Stimulated activated naive CD8-positive, alpha-beta T cell treated with anti-CD3 and anti-CD28 coated beads, Interleukin-15, Interleukin-2, amounts not matched to agents 100 ng/mL and 50 ng/mL, for 24 hours (primary cell): ENCODE results near the gene MYH14.
"Not testable (repeated sequence)": the region's sequence is repeated elsewhere in the genome, so short reads cannot be mapped to it uniquely, and the experiment has no call there.

ENCODE experiments used
- H3K27ac Mint-ChIP-seq: one replicate; pipeline ENCODE4 v1.8.0; 2021; ENCODE audit warnings: mild to moderate bottlenecking, mixed read lengths
- H3K27me3 Mint-ChIP-seq: one replicate; pipeline ENCODE4 v1.8.0; 2021; ENCODE audit warnings: mixed read lengths
- H3K36me3 Mint-ChIP-seq: one replicate; pipeline ENCODE4 v1.8.0; 2021; ENCODE audit warnings: low read depth, mixed read lengths
- H3K4me1 Mint-ChIP-seq: one replicate; pipeline ENCODE4 v1.8.0; 2021; ENCODE audit warnings: low read depth, mixed read lengths
- H3K4me3 Mint-ChIP-seq: one replicate; pipeline ENCODE4 v1.8.0; 2021; ENCODE audit warnings: mild to moderate bottlenecking, mixed read lengths
- H3K9me3 Mint-ChIP-seq: one replicate; pipeline ENCODE4 v1.8.0; 2021; ENCODE audit warnings: mixed read lengths

MYH14 gene

GRCh38 chr19:50228153-50228552 lies 24.7 kb downstream of the MYH14 start:
- not testable (repeated sequence) for H3K4me1 Mint-ChIP-seq, H3K4me3 Mint-ChIP-seq, H3K9me3 Mint-ChIP-seq, H3K27ac Mint-ChIP-seq, H3K36me3 Mint-ChIP-seq
- H3K27me3 Mint-ChIP-seq, result peaks cover 25% of the 10 kb centered on the region

- Mint-ChIP-seq H3K9me3 (no peaks in the 10 kb centered on the region), H3K27ac (no peak overlapping the region), H3K4me1 (no peaks in the 10 kb centered on the region), H3K36me3 (no peaks in the 10 kb centered on the region), H3K27me3 (peaks cover 16% of the 10 kb centered on the region), H3K4me3 (no peak overlapping the region)
Measured at GRCh38 chr19:50230379-50231351, 27.2 kb downstream of the MYH14 start.

- H3K27ac Mint-ChIP-seq, H3K4me3 Mint-ChIP-seq, H3K36me3 Mint-ChIP-seq, H3K4me1 Mint-ChIP-seq, H3K9me3 Mint-ChIP-seq: not testable (repeated sequence)
- H3K27me3 Mint-ChIP-seq, result peaks cover 18% of the 10 kb centered on the region
Measured at GRCh38 chr19:50231417-50231816, 28.0 kb downstream of the MYH14 start.

- Mint-ChIP-seq H3K9me3 (no peaks in the 10 kb centered on the region), H3K36me3 (no peaks in the 10 kb centered on the region), H3K4me3 (no peak overlapping the region), H3K27me3 (peaks cover 18% of the 10 kb centered on the region), H3K4me1 (no peaks in the 10 kb centered on the region), H3K27ac (no peak overlapping the region)
Measured at GRCh38 chr19:50231821-50232220, 28.4 kb downstream of the MYH14 start.

GRCh38 chr19:50232600-50232999 lies 29.2 kb downstream of the MYH14 start:
- Mint-ChIP-seq H3K4me3 (no peak overlapping the region), H3K36me3 (no peaks in the 10 kb centered on the region), H3K9me3 (no peaks in the 10 kb centered on the region), H3K4me1 (no peaks in the 10 kb centered on the region), H3K27me3 (peaks cover 20% of the 10 kb centered on the region), H3K27ac (no peak overlapping the region)

- Mint-ChIP-seq H3K4me1 (no peaks in the 10 kb centered on the region), H3K27ac (no peak overlapping the region), H3K36me3 (no peaks in the 10 kb centered on the region), H3K4me3 (no peak overlapping the region), H3K27me3 (peaks cover 22% of the 10 kb centered on the region), H3K9me3 (no peaks in the 10 kb centered on the region)
Measured at GRCh38 chr19:50233308-50233910, 30.0 kb downstream of the MYH14 start.

GRCh38 chr19:50237493-50237892 lies 34.1 kb downstream of the MYH14 start:
- not testable (repeated sequence) for H3K27ac Mint-ChIP-seq, H3K4me1 Mint-ChIP-seq, H3K36me3 Mint-ChIP-seq, H3K9me3 Mint-ChIP-seq, H3K4me3 Mint-ChIP-seq
- peaks cover 10% of the 10 kb centered on the region for H3K27me3 Mint-ChIP-seq

GRCh38 chr19:50238043-50238442 lies 34.6 kb downstream of the MYH14 start:
- no peak overlapping the region for H3K27ac Mint-ChIP-seq
- no peaks in the 10 kb centered on the region for H3K36me3 Mint-ChIP-seq
- H3K4me1 Mint-ChIP-seq, result peaks cover 3% of the 10 kb centered on the region
- H3K27me3 Mint-ChIP-seq, result peaks cover 10% of the 10 kb centered on the region
- no peak overlapping the region for H3K4me3 Mint-ChIP-seq
- no peaks in the 10 kb centered on the region for H3K9me3 Mint-ChIP-seq

- peaks cover 3% of the 10 kb centered on the region for H3K4me1 Mint-ChIP-seq
- no peak overlapping the region for H3K27ac Mint-ChIP-seq
- H3K4me3 Mint-ChIP-seq, result no peak overlapping the region
- no peaks in the 10 kb centered on the region for H3K9me3 Mint-ChIP-seq
- H3K27me3 Mint-ChIP-seq, result peaks cover 10% of the 10 kb centered on the region
- no peaks in the 10 kb centered on the region for H3K36me3 Mint-ChIP-seq
Measured at GRCh38 chr19:50239921-50240590, 36.6 kb downstream of the MYH14 start.

GRCh38 chr19:50242581-50242980 lies 39.2 kb downstream of the MYH14 start:
- H3K36me3 Mint-ChIP-seq, result no peaks in the 10 kb centered on the region
- no peaks in the 10 kb centered on the region for H3K9me3 Mint-ChIP-seq
- peaks cover 5% of the 10 kb centered on the region for H3K27me3 Mint-ChIP-seq
- H3K4me3 Mint-ChIP-seq, result no peak overlapping the region
- peaks cover 3% of the 10 kb centered on the region for H3K4me1 Mint-ChIP-seq
- H3K27ac Mint-ChIP-seq, result no peak overlapping the region

GRCh38 chr19:50244695-50245094 lies 41.3 kb downstream of the MYH14 start:
- H3K4me1 Mint-ChIP-seq, result peaks cover 3% of the 10 kb centered on the region
- no peak overlapping the region for H3K27ac Mint-ChIP-seq
- peaks cover 3% of the 10 kb centered on the region for H3K27me3 Mint-ChIP-seq
- no peaks in the 10 kb centered on the region for H3K36me3 Mint-ChIP-seq
- H3K9me3 Mint-ChIP-seq, result no peaks in the 10 kb centered on the region
- H3K4me3 Mint-ChIP-seq, result no peak overlapping the region

GRCh38 chr19:50248413-50248812 lies 45.0 kb downstream of the MYH14 start:
- no peaks in the 10 kb centered on the region for H3K27me3 Mint-ChIP-seq

GRCh38 chr19:50248826-50249225 lies 45.4 kb downstream of the MYH14 start:
- Mint-ChIP-seq H3K9me3 (peaks cover 7% of the 10 kb centered on the region), H3K27me3 (no peaks in the 10 kb centered on the region), H3K4me3 (no peak overlapping the region), H3K27ac (no peak overlapping the region), H3K36me3 (no peaks in the 10 kb centered on the region), H3K4me1 (no peaks in the 10 kb centered on the region)

More at GRCh38 chr19:50248413-50248812, 45.0 kb downstream of the MYH14 start:
- Mint-ChIP-seq H3K36me3 (no peaks in the 10 kb centered on the region), H3K9me3 (peaks cover 7% of the 10 kb centered on the region), H3K4me3 (no peak overlapping the region), H3K4me1 (no peaks in the 10 kb centered on the region), H3K27ac (no peak overlapping the region)

GRCh38 chr19:50249636-50250035 lies 46.2 kb downstream of the MYH14 start:
- H3K27ac Mint-ChIP-seq, result no peak overlapping the region
- peaks cover 5% of the 10 kb centered on the region for H3K27me3 Mint-ChIP-seq
- H3K4me1 Mint-ChIP-seq, result no peaks in the 10 kb centered on the region
- no peak overlapping the region for H3K4me3 Mint-ChIP-seq
- H3K9me3 Mint-ChIP-seq, result peaks cover 7% of the 10 kb centered on the region
- no peaks in the 10 kb centered on the region for H3K36me3 Mint-ChIP-seq

GRCh38 chr19:50250450-50251136 lies 47.2 kb downstream of the MYH14 start:
- Mint-ChIP-seq H3K4me1 (no peaks in the 10 kb centered on the region), H3K4me3 (no peak overlapping the region), H3K27me3 (peaks cover 15% of the 10 kb centered on the region), H3K36me3 (no peaks in the 10 kb centered on the region), H3K27ac (no peak overlapping the region), H3K9me3 (peaks cover 7% of the 10 kb centered on the region)
